ENCODE results near the gene TTC28. TPM values are rescaled to one million over a fixed set of nuclear protein-coding genes. Genes with fewer than 3 reads are reported as not detected.

TTC28 gene
- total RNA-seq, 1 donor from 2014 or later = 79.5 TPM

GRCh38 chr22:28023036-28023435 is 656.6 kb downstream of the TTC28 start:
- DNase-seq (ENCODE audit: low spot score in 2 of 2) (no peak), FAIRE-seq (no peak)

- DNase-seq (ENCODE audit: low spot score in 2 of 2) (no peak), FAIRE-seq (no peak)
Measured at GRCh38 chr22:28021998-28022660, 657.5 kb downstream of the TTC28 start.

- FAIRE-seq (no peak), DNase-seq (ENCODE audit: low spot score in 2 of 2) (peak in 1 of 2 donors; percentile 6)
Measured at GRCh38 chr22:28021116-28021997, 658.3 kb downstream of the TTC28 start.

GRCh38 chr22:28019881-28020861 is 659.5 kb downstream of the TTC28 start:
- peak; percentile 78 to 85 for DNase-seq (ENCODE audit: low spot score in 2 of 2)
- no peak for FAIRE-seq

GRCh38 chr22:28019360-28019759 is 660.3 kb downstream of the TTC28 start:
- DNase-seq (ENCODE audit: low spot score in 2 of 2) = no peak
- FAIRE-seq = no peak

- DNase-seq (ENCODE audit: low spot score in 2 of 2) = peak in 1 of 2 donors; percentile 20
Measured at GRCh38 chr22:28018461-28018927, 661.1 kb downstream of the TTC28 start.

GRCh38 chr22:28017859-28018258 is 661.8 kb downstream of the TTC28 start:
- DNase-seq (ENCODE audit: low spot score in 2 of 2) (no peak), FAIRE-seq (no peak)

More at GRCh38 chr22:28018461-28018927, 661.1 kb downstream of the TTC28 start:
- no peak for FAIRE-seq

GRCh38 chr22:28017558-28017820 is 662.2 kb downstream of the TTC28 start:
- DNase-seq (ENCODE audit: low spot score in 2 of 2) = no peak
- FAIRE-seq = no peak

GRCh38 chr22:28016781-28017557 is 662.7 kb downstream of the TTC28 start:
- no peak for DNase-seq (ENCODE audit: low spot score in 2 of 2)
- no peak for FAIRE-seq

GRCh38 chr22:28015676-28016601 is 663.7 kb downstream of the TTC28 start:
- DNase-seq (ENCODE audit: low spot score in 2 of 2) (no peak), FAIRE-seq (no peak)

- DNase-seq (ENCODE audit: low spot score in 2 of 2) (no peak), FAIRE-seq (no peak)
Measured at GRCh38 chr22:28015046-28015425, 664.6 kb downstream of the TTC28 start.

- no peak for DNase-seq (ENCODE audit: low spot score in 2 of 2)
- no peak for FAIRE-seq
Measured at GRCh38 chr22:28014211-28015045, 665.2 kb downstream of the TTC28 start.

GRCh38 chr22:28013611-28014010 is 666.0 kb downstream of the TTC28 start:
- FAIRE-seq (no peak), DNase-seq (ENCODE audit: low spot score in 2 of 2) (no peak)

GRCh38 chr22:28012832-28013460 is 666.7 kb downstream of the TTC28 start:
- no peak for FAIRE-seq
- DNase-seq (ENCODE audit: low spot score in 2 of 2) = no peak

GRCh38 chr22:28009272-28009827 is 670.3 kb downstream of the TTC28 start:
- DNase-seq (ENCODE audit: low spot score in 2 of 2) (peak; percentile 77 to 91), FAIRE-seq (no peak)

- no peak for FAIRE-seq
- DNase-seq (ENCODE audit: low spot score in 2 of 2) = no peak
Measured at GRCh38 chr22:28008649-28009048, 671.0 kb downstream of the TTC28 start.

GRCh38 chr22:28008056-28008455 is 671.6 kb downstream of the TTC28 start:
- DNase-seq (ENCODE audit: low spot score in 2 of 2) (no peak), FAIRE-seq (no peak)
